Lower leg skin (tissue), 4 donors: Measurements from ENCODE around the gene DSCAML1. TPM values are rescaled to one million over a fixed set of nuclear protein-coding genes. Genes with fewer than 3 reads are reported as not detected.

Experiments used
- DNase-seq, 2 donors: peaks; one replicate each; pipeline ENCODE4 v3.0.0-alpha.2; 2019; ENCODE audit warnings: low spot score in 2 of 2
- H3K4me3 ChIP-seq: fragments of 200-600 bp; sonication (generic); 2 replicates; pipeline ENCODE4 v1.5.1; 2017; ENCODE audit warnings: mild to moderate bottlenecking, low read depth; ENCODE audit not compliant: poor library complexity, severe bottlenecking
- CTCF ChIP-seq, 3 donors: fragments of 450-650 bp; IDR thresholded peaks; one replicate each; pipeline ENCODE4 v1.5.1; 2016; ENCODE audit warnings: antibody characterized with exemption in 3 of 3, mild to moderate bottlenecking in 3 of 3, moderate library complexity in 2 of 3
- POLR2A ChIP-seq, 2 donors: fragments of 450-650 bp; IDR thresholded peaks; one replicate each; pipeline ENCODE4 v1.6.1; 2016 to 2017; ENCODE audit warnings: antibody characterized with exemption in 2 of 2, mild to moderate bottlenecking in 1 of 2, moderate library complexity in 1 of 2
- WGBS, 2 donors: methylation state at CpG; one replicate each; pipeline ENCODE4 v1.1.5; 2018; 5-methylcytosine and 5-hydroxymethylcytosine counted together
- intact Hi-C: fragments of 100-400 bp; cut with DNase I; formaldehyde crosslinking; loops from one replicate; pipeline ENCODE4 v1.15.0; 2023; ENCODE audit warnings: low total_unique reads
- total RNA-seq, 4 donors: library from RNA; depleted of rRNA; stranded (reverse); fragments of >200 nt; gene quantifications; one replicate each; pipeline ENCODE4 v1.1.0, GENCODE V29; 2016

The DSCAML1 gene
- total RNA-seq, 4 donors from 2014 or later, result 0.07 to 0.13 (median 0.08) TPM

DNA sequence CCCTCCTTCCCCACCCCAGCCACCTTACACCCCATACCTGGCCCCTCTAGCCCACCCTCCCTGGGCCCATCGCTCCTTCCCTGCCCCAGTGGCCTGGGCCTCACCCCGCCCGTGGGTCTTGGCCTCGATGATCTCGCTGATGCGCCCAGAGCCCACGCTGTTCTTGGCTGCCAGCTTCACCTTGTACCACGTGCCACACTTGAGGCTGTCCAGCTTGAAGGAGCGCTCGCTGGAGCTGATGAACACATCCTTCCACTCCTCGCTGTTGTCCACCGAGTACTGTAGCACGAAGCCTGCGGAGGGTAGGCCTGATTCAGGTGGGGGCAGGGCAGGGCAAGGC lies 359.3 kb downstream of the DSCAML1 start:
- 81 to 89% methylated on average over 14 of the region's 14 CpGs for WGBS, 2 donors
- no peak for TF ChIP-seq POLR2A (IDR thresholded peaks at IDR 0.05)
- TF ChIP-seq CTCF (IDR thresholded peaks at IDR 0.05), result no peak
- no peak overlapping the region for H3K4me3 ChIP-seq
- DNase-seq, result no peak
- intact Hi-C loops, result no loop called here

GRCh38 chr11:117437041-117437790 lies 359.8 kb downstream of the DSCAML1 start:
- intact Hi-C loops, result no loop called here

DNA sequence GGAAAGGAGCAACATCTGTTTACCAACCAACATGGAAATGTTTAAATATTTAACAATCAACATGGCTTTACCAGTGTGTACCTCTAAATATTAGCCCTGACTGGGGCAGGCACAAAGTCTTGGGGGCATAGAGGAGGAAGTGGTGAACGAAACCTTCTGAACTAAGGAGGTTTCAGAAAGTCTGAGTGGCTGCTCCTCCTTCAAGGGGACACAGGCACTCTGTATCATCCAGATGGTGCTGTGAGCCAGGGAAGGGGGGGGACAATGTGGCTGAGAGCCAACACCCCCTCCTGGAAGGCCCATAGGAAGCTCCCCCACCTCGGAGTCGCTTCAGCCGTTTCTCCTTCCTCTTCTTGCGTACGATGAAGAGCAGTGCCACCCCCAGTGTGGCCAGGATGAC lies 361.7 kb downstream of the DSCAML1 start:
- intact Hi-C loops, result no loop called here
- no peak for DNase-seq
- 79 to 85% methylated on average over 6 of the region's 6 CpGs for WGBS, 2 donors
- TF ChIP-seq CTCF (IDR thresholded peaks at IDR 0.05), result no peak
- TF ChIP-seq POLR2A (IDR thresholded peaks at IDR 0.05), result no peak
- no peak overlapping the region for H3K4me3 ChIP-seq

More at GRCh38 chr11:117437041-117437790, 359.8 kb downstream of the DSCAML1 start:
- TF ChIP-seq POLR2A (IDR thresholded peaks at IDR 0.05), result no peak
- no peak for TF ChIP-seq CTCF (IDR thresholded peaks at IDR 0.05)
- 77 to 82% methylated on average over 23 of the region's 23 CpGs for WGBS, 2 donors
- no peak for DNase-seq
- no peak overlapping the region for H3K4me3 ChIP-seq

DNA sequence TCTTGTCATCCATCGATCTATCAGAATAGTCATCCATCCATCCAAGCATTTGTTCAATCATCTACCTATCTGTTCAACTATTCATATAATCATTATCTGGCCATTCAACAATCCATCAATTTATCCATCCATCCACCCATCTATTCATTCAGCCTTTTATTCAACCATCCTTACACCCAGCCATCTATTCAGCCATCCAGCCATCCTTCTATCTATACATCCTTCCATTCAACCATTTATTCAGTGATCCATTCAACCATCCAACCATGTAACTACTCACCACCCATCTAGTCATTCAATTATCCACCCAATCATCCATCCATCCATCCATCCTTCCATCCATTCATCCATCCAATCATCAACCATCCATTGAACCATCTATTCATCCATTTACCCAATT lies 362.5 kb downstream of the DSCAML1 start:
- no peak overlapping the region for H3K4me3 ChIP-seq
- DNase-seq, result no peak
- no peak for TF ChIP-seq CTCF (IDR thresholded peaks at IDR 0.05)
- 97 to 98% methylated on average over 1 of the region's 1 CpG for WGBS, 2 donors
- intact Hi-C loops, result no loop called here

DNA sequence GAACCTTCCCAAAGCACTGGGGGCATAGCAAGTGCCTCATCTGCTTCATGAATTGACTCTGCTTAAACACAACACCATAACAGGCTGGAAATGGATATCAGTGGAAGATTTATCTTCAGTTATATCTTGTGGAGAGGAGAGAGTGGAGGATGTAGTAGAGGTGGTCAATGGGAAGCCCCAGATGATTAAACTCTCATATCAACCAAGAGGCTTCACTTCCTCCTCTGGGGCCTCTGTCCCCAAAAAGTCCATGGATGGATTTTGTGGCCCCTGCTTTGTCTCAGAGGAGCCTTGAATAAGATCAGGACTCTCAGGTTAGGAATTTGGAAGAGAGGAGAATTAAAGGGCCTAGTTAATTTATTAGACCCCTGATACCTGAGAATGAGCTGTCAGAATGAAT lies 363.3 kb downstream of the DSCAML1 start:
- intact Hi-C loops, result no loop called here
- TF ChIP-seq CTCF (IDR thresholded peaks at IDR 0.05), result no peak
- no peak for TF ChIP-seq POLR2A (IDR thresholded peaks at IDR 0.05)
- H3K4me3 ChIP-seq, result no peak overlapping the region
- DNase-seq, result no peak

DNA sequence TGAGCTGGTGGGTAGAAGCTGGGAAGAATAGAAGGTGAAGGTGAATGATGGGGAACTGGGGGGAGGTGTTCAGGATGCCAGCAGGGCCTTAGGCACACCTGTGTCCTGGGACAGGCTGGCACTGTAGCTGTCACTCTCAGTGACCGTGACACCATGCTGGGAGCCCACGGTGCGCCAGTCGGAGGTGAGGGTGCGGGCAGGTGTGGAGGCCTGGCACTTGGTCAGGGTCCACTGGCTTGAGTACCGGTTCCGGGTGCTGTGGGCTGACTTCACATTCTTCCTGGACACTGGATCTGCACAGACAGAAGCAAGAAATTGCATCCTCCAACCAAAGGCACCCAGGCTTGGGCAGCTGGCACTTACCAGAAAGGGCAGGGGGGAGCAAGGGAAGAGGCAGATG lies 365.6 kb downstream of the DSCAML1 start:
- intact Hi-C loops, result no loop called here
- TF ChIP-seq POLR2A (IDR thresholded peaks at IDR 0.05), result no peak
- no peak for TF ChIP-seq CTCF (IDR thresholded peaks at IDR 0.05)
- no peak for DNase-seq
- WGBS, 2 donors, result 96 to 97% methylated on average over 7 of the region's 7 CpGs
- H3K4me3 ChIP-seq, result no peak overlapping the region
